ENCODE measurements around the gene GOLGA8S. TPM values are rescaled to one million over a fixed set of nuclear protein-coding genes. Genes with fewer than 3 reads are reported as not detected.
"Not testable (repeated sequence)": the region's sequence is repeated elsewhere in the genome, so short reads cannot be mapped to it uniquely, and the experiment has no call there.

GOLGA8S gene
- total RNA-seq, 1 donor from 2014 or later, result not detected

- DNase-seq (ENCODE audit: low read depth), result no peak
- no peaks in the 10 kb centered on the region for H3K27me3 ChIP-seq (ENCODE audit: control insufficient read depth, insufficient read depth, low read length)
- no peaks in the 10 kb centered on the region for H3K36me3 ChIP-seq (ENCODE audit: control insufficient read depth, insufficient read depth, low read length)
- no peak overlapping the region for H3K4me3 ChIP-seq (ENCODE audit: low read depth, low read length)
- no peak for TF ChIP-seq CTCF (IDR thresholded peaks at IDR 0.05; ENCODE audit: insufficient read depth, low read length, poor library complexity, severe bottlenecking)
These were observed 47.6 kb downstream of the GOLGA8S start for GRCh38 chr15:23402140-23402539.

GRCh38 chr15:23402544-23402943 is 48.0 kb downstream of the GOLGA8S start:
- no peak overlapping the region for H3K4me3 ChIP-seq (ENCODE audit: low read depth, low read length)
- no peaks in the 10 kb centered on the region for H3K27me3 ChIP-seq (ENCODE audit: control insufficient read depth, insufficient read depth, low read length)
- no peak for TF ChIP-seq CTCF (IDR thresholded peaks at IDR 0.05; ENCODE audit: insufficient read depth, low read length, poor library complexity, severe bottlenecking)
- DNase-seq (ENCODE audit: low read depth), result no peak
- H3K36me3 ChIP-seq (ENCODE audit: control insufficient read depth, insufficient read depth, low read length), result no peaks in the 10 kb centered on the region

- TF ChIP-seq CTCF (IDR thresholded peaks at IDR 0.05; ENCODE audit: insufficient read depth, low read length, poor library complexity, severe bottlenecking), result no peak
- DNase-seq (ENCODE audit: low read depth), result no peak
- Histone ChIP-seq H3K4me3 (ENCODE audit: low read depth, low read length) (no peak overlapping the region), H3K27me3 (ENCODE audit: control insufficient read depth, insufficient read depth, low read length) (no peaks in the 10 kb centered on the region), H3K36me3 (ENCODE audit: control insufficient read depth, insufficient read depth, low read length) (no peaks in the 10 kb centered on the region)
These were observed 49.0 kb downstream of the GOLGA8S start for GRCh38 chr15:23403550-23403949.

GRCh38 chr15:23411841-23412240 is 57.3 kb downstream of the GOLGA8S start:
- Histone ChIP-seq H3K36me3 (ENCODE audit: control insufficient read depth, insufficient read depth, low read length) (no peaks in the 10 kb centered on the region), H3K27me3 (ENCODE audit: control insufficient read depth, insufficient read depth, low read length) (no peaks in the 10 kb centered on the region), H3K4me3 (ENCODE audit: low read depth, low read length) (no peak overlapping the region)
- no peak for TF ChIP-seq CTCF (IDR thresholded peaks at IDR 0.05; ENCODE audit: insufficient read depth, low read length, poor library complexity, severe bottlenecking)
- no peak for DNase-seq (ENCODE audit: low read depth)

GRCh38 chr15:23412881-23413600 is 58.5 kb downstream of the GOLGA8S start:
- not testable (repeated sequence) for H3K27me3 ChIP-seq (ENCODE audit: control insufficient read depth, insufficient read depth, low read length); H3K36me3 ChIP-seq (ENCODE audit: control insufficient read depth, insufficient read depth, low read length); DNase-seq (ENCODE audit: low read depth); H3K4me3 ChIP-seq (ENCODE audit: low read depth, low read length)

Other genes starting within 250 kb of the GOLGA8S start
- not detected in 2 replicates for gene GOLGA6L1, start 217.9 kb upstream of the GOLGA8S start, total RNA-seq
- gene GOLGA6L26, start 20.6 kb upstream of the GOLGA8S start, total RNA-seq, result not detected in 2 replicates
- not detected in 2 replicates for gene GOLGA6L2, start 92.5 kb downstream of the GOLGA8S start, total RNA-seq
- gene MKRN3, start 210.9 kb downstream of the GOLGA8S start, total RNA-seq, result 3.0 and 3.1 TPM in 2 replicates

Measured in kidney epithelial cell (primary cell).